K562 (cell line): Measurements from ENCODE around the gene GPRASP1.
A peak's percentile ranks its signal among the peaks of the same experiment; 100 is the strongest.

Source experiments
- ARID1B ChIP-seq: fragments of 450-650 bp; IDR thresholded peaks from 2 replicates; pipeline ENCODE4 v1.6.1; 2016; ENCODE audit warnings: antibody characterized with exemption, mild to moderate bottlenecking, inconsistent platforms
- HNRNPUL1 ChIP-seq: fragments of 200-400 bp; formaldehyde crosslinking; IDR thresholded peaks from 2 replicates; pipeline ENCODE4 v1.6.1; 2017; ENCODE audit warnings: low read length
- POLR2A ChIP-seq: fragments of 450-650 bp; conservative IDR thresholded peaks from 2 replicates; pipeline ENCODE4 v1.6.1; 2016
- POLR2AphosphoS5 ChIP-seq: IDR thresholded peaks from 2 replicates; pipeline ENCODE4 v1.6.1; 2011; ENCODE audit warnings: mild to moderate bottlenecking, low read depth, low read length, moderate library complexity; ENCODE audit not compliant: control insufficient read depth, insufficient read depth
- ZC3H4 ChIP-seq: sonication (generic); formaldehyde crosslinking; IDR thresholded peaks from 2 replicates; pipeline ENCODE4 v1.9.0; 2021; ENCODE audit warnings: missing genetic modification reagents, borderline replicate concordance
- ZNF175 ChIP-seq: fragments of 200-800 bp; sonication (Bioruptor generic); IDR thresholded peaks from 2 replicates; pipeline ENCODE4 v1.6.1; 2016; ENCODE audit warnings: low read depth, mild to moderate bottlenecking, missing genetic modification characterization, missing compliant biosample characterization
- ZNF212 ChIP-seq: fragments of 450-650 bp; formaldehyde crosslinking; IDR thresholded peaks from 2 replicates; pipeline ENCODE4 v1.4.0; 2020; ENCODE audit warnings: mild to moderate bottlenecking
- ZNF23 ChIP-seq: fragments of 250-450 bp; sonication (Bioruptor Pico); IDR thresholded peaks from 2 replicates; pipeline ENCODE4 v1.4.0; 2020; ENCODE audit warnings: mild to moderate bottlenecking
- ZNF785 ChIP-seq: fragments of 250-450 bp; sonication (Bioruptor Pico); IDR thresholded peaks from 2 replicates; pipeline ENCODE4 v1.4.0; 2020; ENCODE audit warnings: mild to moderate bottlenecking
- TF ChIP-seq, protein P1 (sequence below), 3 experiments: IDR thresholded peaks in 2 of 3; conservative IDR thresholded peaks in 1 of 3; 2 replicates each; pipeline ENCODE4 v1.5.1; 2011 to 2012; ENCODE audit warnings: low read length in 3 of 3, mild to moderate bottlenecking in 3 of 3, control low read depth in 2 of 3, improper control_type of control experiment in 1 of 3, inconsistent platforms in 1 of 3, low read depth in 1 of 3, mixed read lengths in 1 of 3, moderate library complexity in 1 of 3; ENCODE audit not compliant: insufficient read depth in 2 of 3
- TF ChIP-seq, protein P2 (sequence below), 2 experiments: IDR thresholded peaks; 2 replicates each; pipeline ENCODE4 v1.6.1; 2011; ENCODE audit warnings: borderline replicate concordance in 1 of 2, control low read depth in 1 of 2, low read depth in 1 of 2, low read length in 1 of 2, mild to moderate bottlenecking in 1 of 2, mixed read lengths in 1 of 2, moderate library complexity in 1 of 2; ENCODE audit not compliant: insufficient read depth in 1 of 2, insufficient read length in 1 of 2, poor library complexity in 1 of 2, severe bottlenecking in 1 of 2; ENCODE audit errors: extremely low read depth in 1 of 2
- TF ChIP-seq, protein P3 (sequence below): sonication (generic); formaldehyde crosslinking; IDR thresholded peaks from 2 replicates; pipeline ENCODE4 v1.8.0; 2023; ENCODE audit warnings: mild to moderate bottlenecking, missing genetic modification reagents

DNA sequence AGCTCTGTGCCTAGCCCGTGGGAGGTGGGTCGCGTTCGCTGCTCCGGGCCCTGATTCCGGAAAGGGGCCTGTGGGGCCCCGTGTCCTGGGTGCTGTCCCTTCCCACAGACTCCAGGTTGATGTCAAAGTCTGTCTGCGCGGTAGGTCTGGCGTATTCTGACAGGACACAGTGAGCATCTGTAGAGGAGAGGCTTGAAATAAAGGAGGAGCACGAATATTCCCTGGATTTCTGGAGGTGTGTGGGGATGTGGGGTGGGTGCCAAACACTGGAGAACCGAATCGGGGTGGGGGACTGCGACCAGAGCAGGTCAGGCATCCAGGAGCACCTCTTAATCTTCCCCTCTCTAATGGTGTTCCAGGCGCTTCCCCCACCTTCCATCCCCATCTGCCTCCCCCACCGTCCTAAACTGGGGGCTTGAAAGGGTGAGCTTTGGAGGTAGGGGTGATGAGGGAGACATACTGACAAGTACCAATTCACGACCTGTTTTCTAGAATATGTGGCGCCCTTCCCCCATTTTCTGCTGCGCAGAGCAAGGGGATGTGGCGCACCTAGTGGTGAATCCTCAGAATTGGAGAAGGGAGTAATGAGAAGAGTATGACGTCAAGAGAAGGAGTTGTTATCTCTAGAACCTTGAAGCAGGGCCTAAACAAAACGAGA lies 877 bp downstream of the GPRASP1 start:
- TF ChIP-seq ZNF175 (CRISPR knock-in tag) (no peak), ZC3H4 (CRISPR knock-in tag) (no peak), POLR2AphosphoS5 (no peak), ZNF23 (CRISPR knock-in tag) (no peak), ZNF212 (CRISPR knock-in tag) (no peak), ARID1B (no peak), HNRNPUL1 (no peak), POLR2A (no peak), ZNF785 (CRISPR knock-in tag) (no peak)
- TF ChIP-seq, protein P1, sequence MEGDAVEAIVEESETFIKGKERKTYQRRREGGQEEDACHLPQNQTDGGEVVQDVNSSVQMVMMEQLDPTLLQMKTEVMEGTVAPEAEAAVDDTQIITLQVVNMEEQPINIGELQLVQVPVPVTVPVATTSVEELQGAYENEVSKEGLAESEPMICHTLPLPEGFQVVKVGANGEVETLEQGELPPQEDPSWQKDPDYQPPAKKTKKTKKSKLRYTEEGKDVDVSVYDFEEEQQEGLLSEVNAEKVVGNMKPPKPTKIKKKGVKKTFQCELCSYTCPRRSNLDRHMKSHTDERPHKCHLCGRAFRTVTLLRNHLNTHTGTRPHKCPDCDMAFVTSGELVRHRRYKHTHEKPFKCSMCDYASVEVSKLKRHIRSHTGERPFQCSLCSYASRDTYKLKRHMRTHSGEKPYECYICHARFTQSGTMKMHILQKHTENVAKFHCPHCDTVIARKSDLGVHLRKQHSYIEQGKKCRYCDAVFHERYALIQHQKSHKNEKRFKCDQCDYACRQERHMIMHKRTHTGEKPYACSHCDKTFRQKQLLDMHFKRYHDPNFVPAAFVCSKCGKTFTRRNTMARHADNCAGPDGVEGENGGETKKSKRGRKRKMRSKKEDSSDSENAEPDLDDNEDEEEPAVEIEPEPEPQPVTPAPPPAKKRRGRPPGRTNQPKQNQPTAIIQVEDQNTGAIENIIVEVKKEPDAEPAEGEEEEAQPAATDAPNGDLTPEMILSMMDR (IDR thresholded peaks at IDR 0.05 in 2 of 3, conservative IDR thresholded peaks at IDR 0.05 in 1 of 3; ENCODE audit: insufficient read depth in 2 of 3, low read depth in 1 of 3, low read length in 3 of 3): peak; percentile 20 to 36 (median 28); a peak in 3 of 6 replicates
- TF ChIP-seq, protein P2, sequence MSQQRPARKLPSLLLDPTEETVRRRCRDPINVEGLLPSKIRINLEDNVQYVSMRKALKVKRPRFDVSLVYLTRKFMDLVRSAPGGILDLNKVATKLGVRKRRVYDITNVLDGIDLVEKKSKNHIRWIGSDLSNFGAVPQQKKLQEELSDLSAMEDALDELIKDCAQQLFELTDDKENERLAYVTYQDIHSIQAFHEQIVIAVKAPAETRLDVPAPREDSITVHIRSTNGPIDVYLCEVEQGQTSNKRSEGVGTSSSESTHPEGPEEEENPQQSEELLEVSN (IDR thresholded peaks at IDR 0.05; ENCODE audit: borderline replicate concordance in 1 of 2, extremely low read depth in 1 of 2, insufficient read depth in 1 of 2, insufficient read length in 1 of 2, low read depth in 1 of 2, low read length in 1 of 2, poor library complexity in 1 of 2, severe bottlenecking in 1 of 2): no peak
- TF ChIP-seq, protein P3, sequence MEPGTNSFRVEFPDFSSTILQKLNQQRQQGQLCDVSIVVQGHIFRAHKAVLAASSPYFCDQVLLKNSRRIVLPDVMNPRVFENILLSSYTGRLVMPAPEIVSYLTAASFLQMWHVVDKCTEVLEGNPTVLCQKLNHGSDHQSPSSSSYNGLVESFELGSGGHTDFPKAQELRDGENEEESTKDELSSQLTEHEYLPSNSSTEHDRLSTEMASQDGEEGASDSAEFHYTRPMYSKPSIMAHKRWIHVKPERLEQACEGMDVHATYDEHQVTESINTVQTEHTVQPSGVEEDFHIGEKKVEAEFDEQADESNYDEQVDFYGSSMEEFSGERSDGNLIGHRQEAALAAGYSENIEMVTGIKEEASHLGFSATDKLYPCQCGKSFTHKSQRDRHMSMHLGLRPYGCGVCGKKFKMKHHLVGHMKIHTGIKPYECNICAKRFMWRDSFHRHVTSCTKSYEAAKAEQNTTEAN: no peak
